ENCODE measurements around the gene LDAH. TPM values are rescaled to one million over a fixed set of nuclear protein-coding genes. Genes with fewer than 3 reads are reported as not detected.

LDAH gene
- total RNA-seq, 1 donor from 2014 or later, result 28.0 TPM

GRCh38 chr2:20674309-20674965 is 148.5 kb downstream of the LDAH start:
- no peak for TF ChIP-seq CTCF (IDR thresholded peaks at IDR 0.05)
- Mint-ChIP-seq H3K27me3 (ENCODE audit: unreplicated experiment) (no peaks in the 10 kb centered on the region), H3K4me1 (ENCODE audit: unreplicated experiment) (peaks cover 20% of the 10 kb centered on the region), H3K9me3 (ENCODE audit: unreplicated experiment) (no peaks in the 10 kb centered on the region), H3K4me3 (ENCODE audit: unreplicated experiment) (no peak overlapping the region), H3K27ac (ENCODE audit: unreplicated experiment) (peak overlapping the region; percentile 73), H3K36me3 (ENCODE audit: unreplicated experiment) (peaks cover 6% of the 10 kb centered on the region)
- no peak for DNase-seq (ENCODE audit: extremely low spot score, unreplicated experiment)

- Mint-ChIP-seq H3K9me3 (ENCODE audit: unreplicated experiment) (no peaks in the 10 kb centered on the region), H3K27ac (ENCODE audit: unreplicated experiment) (no peak overlapping the region), H3K36me3 (ENCODE audit: unreplicated experiment) (peaks cover 6% of the 10 kb centered on the region), H3K27me3 (ENCODE audit: unreplicated experiment) (no peaks in the 10 kb centered on the region), H3K4me3 (ENCODE audit: unreplicated experiment) (no peak overlapping the region), H3K4me1 (ENCODE audit: unreplicated experiment) (peaks cover 20% of the 10 kb centered on the region)
- no peak for DNase-seq (ENCODE audit: extremely low spot score, unreplicated experiment)
- no peak for TF ChIP-seq CTCF (IDR thresholded peaks at IDR 0.05)
Observed at GRCh38 chr2:20673686-20674308, 149.1 kb downstream of the LDAH start.

GRCh38 chr2:20672201-20672951 is 150.5 kb downstream of the LDAH start:
- no peak overlapping the region for H3K4me3 Mint-ChIP-seq (ENCODE audit: unreplicated experiment)
- no peak overlapping the region for H3K27ac Mint-ChIP-seq (ENCODE audit: unreplicated experiment)
- H3K4me1 Mint-ChIP-seq (ENCODE audit: unreplicated experiment), result peaks cover 24% of the 10 kb centered on the region
- peaks cover 4% of the 10 kb centered on the region for H3K27me3 Mint-ChIP-seq (ENCODE audit: unreplicated experiment)
- no peaks in the 10 kb centered on the region for H3K9me3 Mint-ChIP-seq (ENCODE audit: unreplicated experiment)
- DNase-seq (ENCODE audit: extremely low spot score, unreplicated experiment), result no peak
- no peak for TF ChIP-seq CTCF (IDR thresholded peaks at IDR 0.05)
- peaks cover 6% of the 10 kb centered on the region for H3K36me3 Mint-ChIP-seq (ENCODE audit: unreplicated experiment)

GRCh38 chr2:20671736-20672080 is 151.2 kb downstream of the LDAH start:
- peaks cover 6% of the 10 kb centered on the region for H3K36me3 Mint-ChIP-seq (ENCODE audit: unreplicated experiment)
- peaks cover 4% of the 10 kb centered on the region for H3K27me3 Mint-ChIP-seq (ENCODE audit: unreplicated experiment)
- no peaks in the 10 kb centered on the region for H3K9me3 Mint-ChIP-seq (ENCODE audit: unreplicated experiment)
- H3K4me3 Mint-ChIP-seq (ENCODE audit: unreplicated experiment), result no peak overlapping the region
- DNase-seq (ENCODE audit: extremely low spot score, unreplicated experiment), result no peak
- peaks cover 24% of the 10 kb centered on the region for H3K4me1 Mint-ChIP-seq (ENCODE audit: unreplicated experiment)
- no peak for TF ChIP-seq CTCF (IDR thresholded peaks at IDR 0.05)
- no peak overlapping the region for H3K27ac Mint-ChIP-seq (ENCODE audit: unreplicated experiment)

Data from osteocyte (in vitro differentiated cells).